K562 (cell line): ENCODE measurements around the gene HMOX2. TPM values are rescaled to one million over a fixed set of nuclear protein-coding genes. Genes with fewer than 3 reads are reported as not detected.
A peak's percentile ranks its signal among the peaks of the same experiment; 100 is the strongest.

ENCODE experiments used
- CCNT2 ChIP-seq: IDR thresholded peaks from 2 replicates; pipeline ENCODE4 v1.6.1; 2011; ENCODE audit warnings: borderline replicate concordance, low read depth, mild to moderate bottlenecking, moderate library complexity, mixed read lengths, low read length; ENCODE audit not compliant: insufficient read length; ENCODE audit errors: extremely low read depth
- GATAD2A ChIP-seq: fragments of 450-650 bp; IDR thresholded peaks from 2 replicates; pipeline ENCODE4 v1.6.1; 2017
- KHSRP ChIP-seq: fragments of 450-650 bp; IDR thresholded peaks from 2 replicates; pipeline ENCODE4 v1.6.1; 2017
- MCM7 ChIP-seq, 2 experiments: fragments of 450-650 bp; IDR thresholded peaks; 2 replicates each; pipeline ENCODE4 v1.6.1; 2016 to 2018
- MEF2A ChIP-seq: IDR thresholded peaks from 2 replicates; pipeline ENCODE4 v1.6.1; 2011; ENCODE audit warnings: low read depth, mild to moderate bottlenecking, low read length, moderate library complexity; ENCODE audit not compliant: control insufficient read depth
- MITF ChIP-seq: IDR thresholded peaks from 2 replicates; pipeline ENCODE4 v1.6.1; 2014; ENCODE audit warnings: antibody characterized with exemption
- MYBL2 ChIP-seq, 2 experiments: fragments of 450-650 bp in 1 of 2; sonication (generic) in 1 of 2; formaldehyde crosslinking in 1 of 2; IDR thresholded peaks; 2 replicates each; pipeline versions ENCODE4 v1.6.1 to v1.8.1; 2017 to 2022; ENCODE audit warnings: borderline replicate concordance in 1 of 2, inconsistent platforms in 1 of 2, low read depth in 1 of 2, mild to moderate bottlenecking in 1 of 2, missing genetic modification reagents in 1 of 2, moderate library complexity in 1 of 2
- MYNN ChIP-seq, 2 experiments: sonication (generic); formaldehyde crosslinking in 1 of 2; IDR thresholded peaks; 2 replicates each; pipeline versions ENCODE4 v1.5.0 to v1.6.1; 2016 to 2020; ENCODE audit warnings: antibody characterized with exemption in 1 of 2, missing genetic modification reagents in 1 of 2
- NFATC3 ChIP-seq: fragments of 450-650 bp; IDR thresholded peaks from 2 replicates; pipeline ENCODE4 v1.6.1; 2017; ENCODE audit warnings: mild to moderate bottlenecking
- PML ChIP-seq: IDR thresholded peaks from 2 replicates; pipeline ENCODE4 v1.6.1; 2012; ENCODE audit warnings: low read length, inconsistent platforms
- POLR3A ChIP-seq: IDR thresholded peaks from 2 replicates; pipeline ENCODE4 v1.6.1; 2011; ENCODE audit warnings: borderline replicate concordance, mild to moderate bottlenecking, moderate library complexity; ENCODE audit not compliant: insufficient read length, insufficient read depth; ENCODE audit errors: extremely low read depth
- TCF7 ChIP-seq: sonication (generic); IDR thresholded peaks from 2 replicates; pipeline ENCODE4 v1.6.1; 2016; ENCODE audit warnings: antibody characterized with exemption, borderline replicate concordance
- THRA ChIP-seq: fragments of 450-650 bp; IDR thresholded peaks from 2 replicates; pipeline ENCODE4 v1.6.1; 2017; ENCODE audit warnings: mild to moderate bottlenecking, moderate library complexity
- ZBTB49 ChIP-seq: sonication (generic); formaldehyde crosslinking; IDR thresholded peaks from 2 replicates; pipeline ENCODE4 v1.8.0; 2022; ENCODE audit warnings: missing genetic modification reagents, mild to moderate bottlenecking, borderline replicate concordance
- ZFP30 ChIP-seq: fragments of 250-450 bp; sonication (Bioruptor Pico); IDR thresholded peaks from 2 replicates; pipeline ENCODE4 v1.8.0; 2022; ENCODE audit warnings: moderate library complexity, mild to moderate bottlenecking, inconsistent platforms, borderline replicate concordance
- ZNF347 ChIP-seq: fragments of 450-650 bp; formaldehyde crosslinking; IDR thresholded peaks from 2 replicates; pipeline ENCODE4 v1.4.0; 2020; ENCODE audit warnings: low read depth, mild to moderate bottlenecking, moderate library complexity
- ZNF507 ChIP-seq: conservative IDR thresholded peaks from 2 replicates; pipeline ENCODE4 v1.6.1; 2017; ENCODE audit warnings: missing genetic modification characterization, missing compliant biosample characterization
- ZNF699 ChIP-seq: fragments of 250-450 bp; sonication (Bioruptor Pico); IDR thresholded peaks from 2 replicates; pipeline ENCODE4 v1.8.0; 2021; ENCODE audit warnings: mild to moderate bottlenecking, moderate library complexity; ENCODE audit not compliant: insufficient replicate concordance
- ZNF707 ChIP-seq: fragments of 250-450 bp; sonication (Bioruptor Pico); conservative IDR thresholded peaks from 2 replicates; pipeline ENCODE4 v1.8.0; 2022; ENCODE audit warnings: inconsistent platforms, mild to moderate bottlenecking, moderate library complexity
- ZNF77 ChIP-seq: fragments of 250-450 bp; sonication (Bioruptor Pico); IDR thresholded peaks from 2 replicates; pipeline ENCODE4 v1.5.0; 2020
- polyA plus RNA-seq, 8 experiments: library from polyadenylated mRNA; depleted of rRNA in 4 of 8; stranded (reverse) in 5 of 8; unstranded in 3 of 8; fragments of >200 nt; fragmentation: Nextera tagmentation in 2 of 8; fragmentation: Illumina TruSeq in 1 of 8; extraction: Ambion mirVana in 2 of 8; extraction: Trizol in 1 of 8; gene quantifications; 2 replicates each; pipeline versions ENCODE4 v1.2.1 to v1.2.3, GENCODE V29; 2011 to 2014; ENCODE audit warnings: inconsistent platforms in 1 of 8, missing spikeins in 1 of 8
- total RNA-seq, 7 experiments: library from RNA; depleted of rRNA in 6 of 7; stranded (reverse); fragments of >200 nt in 6 of 7; fragmentation: Illumina TruSeq in 2 of 7; extraction: Trizol in 2 of 7; gene quantifications; 2 replicates each; pipeline versions ENCODE4 v1.2.1 to v1.2.3, GENCODE V29; 2011 to 2021; ENCODE audit warnings: low replicate concordance in 1 of 7

The HMOX2 gene
- total and polyA plus RNA-seq, 9 of the 15 experiments (the other 6 are each of a cell fraction or from before 2014, with no cell fraction given): 26.8 to 87.4 (median 57.4) TPM

GRCh38 chr16:4433914-4434787, 42.0 kb upstream of the HMOX2 start (continued):
- TF ChIP-seq ZBTB49 (CRISPR knock-in tag) (no peak), ZNF707 (CRISPR knock-in tag) (no peak), MCM7 (IDR thresholded peaks at IDR 0.05) (no peak), KHSRP (no peak), ZNF507 (tag) (no peak), ZNF77 (CRISPR knock-in tag) (no peak), ZFP30 (no peak), THRA (no peak), POLR3A (no peak), NFATC3 (no peak), ZNF699 (CRISPR knock-in tag) (no peak), MEF2A (no peak), PML (peak; percentile 70), ZNF347 (no peak), TCF7 (no peak), CCNT2 (no peak), MYNN (IDR thresholded peaks at IDR 0.05) (0 out of 2 replicates have a peak, but pooled peaks have one; percentile 14), MYNN (CRISPR knock-in tag; IDR thresholded peaks at IDR 0.05) (no peak), MITF (no peak), MYBL2 (IDR thresholded peaks at IDR 0.05; ENCODE audit: low read depth) (no peak), MYBL2 (CRISPR knock-in tag; IDR thresholded peaks at IDR 0.05; ENCODE audit: borderline replicate concordance) (no peak), GATAD2A (no peak)
